WTC11 (cell line): ENCODE measurements around the gene KNDC1. TPM values are rescaled to one million over a fixed set of nuclear protein-coding genes. Genes with fewer than 3 reads are reported as not detected.

Experiments used
- ATAC-seq: fragments of 200-7000 bp; cut with Tn5 transposase; 2 replicates; pipeline ENCODE4 v1.10.0; 2021; ENCODE audit warnings: mild to moderate bottlenecking, moderate library complexity
- CTCF ChIA-PET: fragments of 300-600 bp; sonication (Branson Sonifier 250); formaldehyde crosslinking; loops from one replicate; lab custom pipeline; 2021; ENCODE audit warnings: antibody characterized with exemption; lab: Charles Lee
- POLR2A ChIA-PET: fragments of 350-600 bp; sonication (Branson Sonifier 250); formaldehyde crosslinking; loops from one replicate; lab custom pipeline; 2021; ENCODE audit warnings: antibody characterized with exemption; lab: Charles Lee
- DNase-seq: peaks from one replicate; pipeline ENCODE4 v3.0.0; 2021; ENCODE audit warnings: low spot score
- H3K27ac Mint-ChIP-seq: 2 replicates; pipeline ENCODE4 v1.8.0; 2021; ENCODE audit warnings: mixed read lengths
- H3K27me3 Mint-ChIP-seq: 2 replicates; pipeline ENCODE4 v1.8.0; 2021; ENCODE audit warnings: low read depth, mild to moderate bottlenecking, moderate library complexity, mixed read lengths
- H3K36me3 Mint-ChIP-seq: 2 replicates; pipeline ENCODE4 v1.8.0; 2021; ENCODE audit warnings: mixed read lengths
- H3K4me1 Mint-ChIP-seq: 2 replicates; pipeline ENCODE4 v1.8.0; 2022; ENCODE audit warnings: mixed read lengths
- H3K4me3 Mint-ChIP-seq: 2 replicates; pipeline ENCODE4 v1.8.0; 2021; ENCODE audit warnings: mild to moderate bottlenecking, moderate library complexity, mixed read lengths
- H3K9me3 Mint-ChIP-seq: 2 replicates; pipeline ENCODE4 v1.8.0; 2021; ENCODE audit warnings: mixed read lengths
- ATF1 ChIP-seq: sonication (generic); formaldehyde crosslinking; IDR thresholded peaks from 2 replicates; pipeline ENCODE4 v1.8.1; 2023; ENCODE audit warnings: mild to moderate bottlenecking, moderate library complexity, missing genetic modification reagents
- CBFB ChIP-seq: sonication (generic); formaldehyde crosslinking; IDR thresholded peaks from 2 replicates; pipeline ENCODE4 v1.8.1; 2022; ENCODE audit warnings: mild to moderate bottlenecking, low read depth, missing genetic modification reagents
- CREM ChIP-seq: sonication (generic); formaldehyde crosslinking; IDR thresholded peaks from 2 replicates; pipeline ENCODE4 v1.8.1; 2022; ENCODE audit warnings: mild to moderate bottlenecking, missing genetic modification reagents, moderate library complexity
- ELF4 ChIP-seq: sonication (generic); formaldehyde crosslinking; IDR thresholded peaks from 2 replicates; pipeline ENCODE4 v1.8.1; 2022; ENCODE audit warnings: low read depth, mild to moderate bottlenecking, moderate library complexity, missing genetic modification reagents
- GABPB1 ChIP-seq: sonication (generic); formaldehyde crosslinking; IDR thresholded peaks from 2 replicates; pipeline ENCODE4 v1.8.1; 2023; ENCODE audit warnings: mild to moderate bottlenecking, missing genetic modification reagents
- GTF2I ChIP-seq: fragments of 250-450 bp; sonication (Bioruptor Pico); conservative IDR thresholded peaks from 2 replicates; pipeline ENCODE4 v1.4.0; 2021; ENCODE audit warnings: mild to moderate bottlenecking
- HMGA2 ChIP-seq: fragments of 250-450 bp; sonication (Bioruptor Pico); IDR thresholded peaks from 2 replicates; pipeline ENCODE4 v1.4.0; 2021; ENCODE audit warnings: mild to moderate bottlenecking, moderate library complexity
- MXD4 ChIP-seq: fragments of 250-450 bp; sonication (Bioruptor Pico); IDR thresholded peaks from 2 replicates; pipeline ENCODE4 v1.8.0; 2021; ENCODE audit warnings: mild to moderate bottlenecking, moderate library complexity, borderline replicate concordance
- MYBL2 ChIP-seq: sonication (generic); formaldehyde crosslinking; IDR thresholded peaks from 2 replicates; pipeline ENCODE4 v1.8.1; 2023; ENCODE audit warnings: mild to moderate bottlenecking, moderate library complexity, missing genetic modification reagents
- NFATC4 ChIP-seq: fragments of 250-450 bp; sonication (Bioruptor Pico); IDR thresholded peaks from 2 replicates; pipeline ENCODE4 v1.9.0; 2021; ENCODE audit warnings: mild to moderate bottlenecking
- NFYB ChIP-seq: sonication (generic); formaldehyde crosslinking; conservative IDR thresholded peaks from 2 replicates; pipeline ENCODE4 v1.8.0; 2022; ENCODE audit warnings: low read depth, missing genetic modification reagents
- OVOL2 ChIP-seq: fragments of 250-450 bp; sonication (Bioruptor Pico); IDR thresholded peaks from 2 replicates; pipeline ENCODE4 v1.9.0; 2021; ENCODE audit warnings: mild to moderate bottlenecking, borderline replicate concordance
- RELA ChIP-seq: sonication (generic); formaldehyde crosslinking; IDR thresholded peaks from 2 replicates; pipeline ENCODE4 v1.8.1; 2022; ENCODE audit warnings: missing genetic modification reagents, mild to moderate bottlenecking, borderline replicate concordance
- RORB ChIP-seq: fragments of 250-450 bp; sonication (Bioruptor Pico); IDR thresholded peaks from 2 replicates; pipeline ENCODE4 v1.9.0; 2021; ENCODE audit warnings: mild to moderate bottlenecking
- SMAD3 ChIP-seq: sonication (generic); formaldehyde crosslinking; IDR thresholded peaks from 2 replicates; pipeline ENCODE4 v1.8.0; 2022; ENCODE audit warnings: missing genetic modification reagents, mild to moderate bottlenecking, borderline replicate concordance
- TEAD4 ChIP-seq: sonication (generic); formaldehyde crosslinking; IDR thresholded peaks from 2 replicates; pipeline ENCODE4 v1.8.0; 2022; ENCODE audit warnings: mild to moderate bottlenecking, missing genetic modification reagents
- ZBTB21 ChIP-seq: sonication (generic); formaldehyde crosslinking; IDR thresholded peaks from 2 replicates; pipeline ENCODE4 v1.8.1; 2023; ENCODE audit warnings: mild to moderate bottlenecking, missing genetic modification reagents, borderline replicate concordance
- ZNF121 ChIP-seq: sonication (generic); formaldehyde crosslinking; IDR thresholded peaks from 2 replicates; pipeline ENCODE4 v1.8.0; 2023; ENCODE audit warnings: missing genetic modification reagents
- ZNF396 ChIP-seq: fragments of 250-450 bp; sonication (Bioruptor Pico); IDR thresholded peaks from 2 replicates; pipeline ENCODE4 v1.8.0; 2021; ENCODE audit warnings: mild to moderate bottlenecking, moderate library complexity, borderline replicate concordance
- ZNF416 ChIP-seq: fragments of 250-450 bp; sonication (Bioruptor Pico); IDR thresholded peaks from 2 replicates; pipeline ENCODE4 v1.9.0; 2021; ENCODE audit warnings: mild to moderate bottlenecking, inconsistent platforms
- ZNF423 ChIP-seq: fragments of 250-450 bp; sonication (Bioruptor Pico); IDR thresholded peaks from 2 replicates; pipeline ENCODE4 v2.1.2; 2022; ENCODE audit warnings: mild to moderate bottlenecking, moderate library complexity
- total RNA-seq: library from RNA; stranded (reverse); gene quantifications from 3 replicates; pipeline ENCODE4 v1.2.3, GENCODE V29; 2021
- TF ChIP-seq, protein P1 (sequence below): sonication (generic); formaldehyde crosslinking; IDR thresholded peaks from 2 replicates; pipeline ENCODE4 v1.8.0; 2022; ENCODE audit warnings: mild to moderate bottlenecking, missing genetic modification reagents
- TF ChIP-seq, protein P2 (sequence below): sonication (generic); formaldehyde crosslinking; IDR thresholded peaks from 2 replicates; pipeline ENCODE4 v1.8.1; 2022; ENCODE audit warnings: low read depth, missing genetic modification reagents, borderline replicate concordance
- TF ChIP-seq, protein P3 (sequence below): sonication (generic); formaldehyde crosslinking; IDR thresholded peaks from 2 replicates; pipeline ENCODE4 v1.8.1; 2022; ENCODE audit warnings: low read depth, mild to moderate bottlenecking, moderate library complexity, missing genetic modification reagents, borderline replicate concordance
- TF ChIP-seq, protein P4 (sequence below): sonication (generic); formaldehyde crosslinking; IDR thresholded peaks from 2 replicates; pipeline ENCODE4 v1.8.1; 2023; ENCODE audit warnings: mild to moderate bottlenecking, missing genetic modification reagents
- TF ChIP-seq, protein P5 (sequence below): fragments of 250-450 bp; sonication (Bioruptor Pico); IDR thresholded peaks from 2 replicates; pipeline ENCODE4 v1.9.0; 2021; ENCODE audit warnings: moderate library complexity, mild to moderate bottlenecking, inconsistent platforms, borderline replicate concordance
- TF ChIP-seq, protein P6 (sequence below): sonication (generic); formaldehyde crosslinking; IDR thresholded peaks from 2 replicates; pipeline ENCODE4 v1.8.1; 2023; ENCODE audit warnings: mild to moderate bottlenecking, missing genetic modification reagents

KNDC1 gene
- total RNA-seq, 1 experiment from 2014 or later: 26.6 TPM

DNA sequence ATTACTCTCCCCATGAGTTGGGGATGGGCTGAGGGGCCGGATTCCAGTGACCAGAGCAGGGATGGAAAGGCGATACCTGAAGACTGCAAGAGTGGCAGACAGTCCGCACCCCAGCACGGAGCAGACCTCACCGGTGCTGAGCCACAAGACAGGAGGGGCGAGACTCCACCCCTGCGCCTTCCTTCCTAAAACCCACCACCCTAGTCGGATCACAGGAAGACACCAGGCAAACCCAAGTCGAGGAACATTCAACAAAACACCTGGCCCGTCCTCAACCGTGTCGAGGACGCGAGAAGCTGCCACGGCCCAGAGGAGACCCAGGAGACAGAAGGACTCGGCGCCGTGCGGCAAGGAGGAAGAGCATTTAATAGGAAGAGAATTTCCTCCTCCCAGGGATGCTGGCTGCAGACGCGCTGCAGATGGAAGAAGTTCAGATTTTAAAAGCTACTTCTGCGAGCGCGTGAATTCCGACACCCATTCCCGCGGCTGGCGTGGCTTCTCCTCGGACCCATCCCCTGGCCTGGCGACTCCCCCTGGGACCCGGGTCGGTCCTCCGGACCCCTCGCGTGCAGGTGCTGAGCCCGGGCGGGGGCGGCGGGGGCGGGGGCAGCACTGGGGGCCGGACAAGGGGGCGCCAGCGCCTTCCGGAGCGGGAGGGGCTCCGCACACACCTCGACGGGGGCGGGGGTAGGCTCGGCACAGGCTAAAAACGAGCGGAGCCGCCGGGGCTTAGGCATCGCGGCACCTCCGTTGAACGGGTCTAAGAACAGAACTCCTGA is 69.4 kb downstream of the KNDC1 start (continued):
- TF ChIP-seq, protein P1, sequence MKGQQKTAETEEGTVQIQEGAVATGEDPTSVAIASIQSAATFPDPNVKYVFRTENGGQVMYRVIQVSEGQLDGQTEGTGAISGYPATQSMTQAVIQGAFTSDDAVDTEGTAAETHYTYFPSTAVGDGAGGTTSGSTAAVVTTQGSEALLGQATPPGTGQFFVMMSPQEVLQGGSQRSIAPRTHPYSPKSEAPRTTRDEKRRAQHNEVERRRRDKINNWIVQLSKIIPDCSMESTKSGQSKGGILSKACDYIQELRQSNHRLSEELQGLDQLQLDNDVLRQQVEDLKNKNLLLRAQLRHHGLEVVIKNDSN (CRISPR knock-in tag): no peak
- TF ChIP-seq SMAD3 (CRISPR knock-in tag): peak; percentile 27; the same call in 1 of the 2 replicates
- peak; percentile 68; the same call in 1 of the 2 replicates for TF ChIP-seq MYBL2 (CRISPR knock-in tag)
- no peak for TF ChIP-seq ATF1 (CRISPR knock-in tag)
- no peak for TF ChIP-seq CBFB (CRISPR knock-in tag)
- no peak for TF ChIP-seq HMGA2 (CRISPR knock-in tag)
- TF ChIP-seq, protein P2, sequence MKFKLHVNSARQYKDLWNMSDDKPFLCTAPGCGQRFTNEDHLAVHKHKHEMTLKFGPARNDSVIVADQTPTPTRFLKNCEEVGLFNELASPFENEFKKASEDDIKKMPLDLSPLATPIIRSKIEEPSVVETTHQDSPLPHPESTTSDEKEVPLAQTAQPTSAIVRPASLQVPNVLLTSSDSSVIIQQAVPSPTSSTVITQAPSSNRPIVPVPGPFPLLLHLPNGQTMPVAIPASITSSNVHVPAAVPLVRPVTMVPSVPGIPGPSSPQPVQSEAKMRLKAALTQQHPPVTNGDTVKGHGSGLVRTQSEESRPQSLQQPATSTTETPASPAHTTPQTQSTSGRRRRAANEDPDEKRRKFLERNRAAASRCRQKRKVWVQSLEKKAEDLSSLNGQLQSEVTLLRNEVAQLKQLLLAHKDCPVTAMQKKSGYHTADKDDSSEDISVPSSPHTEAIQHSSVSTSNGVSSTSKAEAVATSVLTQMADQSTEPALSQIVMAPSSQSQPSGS (CRISPR knock-in tag): peak; percentile 18; the same call in 1 of the 2 replicates
- no peak for TF ChIP-seq MXD4
- no peak for TF ChIP-seq ZNF121 (CRISPR knock-in tag)
- no peak for TF ChIP-seq OVOL2 (CRISPR knock-in tag)
- TF ChIP-seq ZNF423 (CRISPR knock-in tag): no peak
- TF ChIP-seq, protein P3, sequence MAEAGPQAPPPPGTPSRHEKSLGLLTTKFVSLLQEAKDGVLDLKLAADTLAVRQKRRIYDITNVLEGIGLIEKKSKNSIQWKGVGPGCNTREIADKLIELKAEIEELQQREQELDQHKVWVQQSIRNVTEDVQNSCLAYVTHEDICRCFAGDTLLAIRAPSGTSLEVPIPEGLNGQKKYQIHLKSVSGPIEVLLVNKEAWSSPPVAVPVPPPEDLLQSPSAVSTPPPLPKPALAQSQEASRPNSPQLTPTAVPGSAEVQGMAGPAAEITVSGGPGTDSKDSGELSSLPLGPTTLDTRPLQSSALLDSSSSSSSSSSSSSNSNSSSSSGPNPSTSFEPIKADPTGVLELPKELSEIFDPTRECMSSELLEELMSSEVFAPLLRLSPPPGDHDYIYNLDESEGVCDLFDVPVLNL (CRISPR knock-in tag): no peak
- no peak for TF ChIP-seq RORB (CRISPR knock-in tag)
- TF ChIP-seq CREM: no peak
- no peak for TF ChIP-seq TEAD4 (CRISPR knock-in tag)
- TF ChIP-seq RELA: no peak
- TF ChIP-seq, protein P4, sequence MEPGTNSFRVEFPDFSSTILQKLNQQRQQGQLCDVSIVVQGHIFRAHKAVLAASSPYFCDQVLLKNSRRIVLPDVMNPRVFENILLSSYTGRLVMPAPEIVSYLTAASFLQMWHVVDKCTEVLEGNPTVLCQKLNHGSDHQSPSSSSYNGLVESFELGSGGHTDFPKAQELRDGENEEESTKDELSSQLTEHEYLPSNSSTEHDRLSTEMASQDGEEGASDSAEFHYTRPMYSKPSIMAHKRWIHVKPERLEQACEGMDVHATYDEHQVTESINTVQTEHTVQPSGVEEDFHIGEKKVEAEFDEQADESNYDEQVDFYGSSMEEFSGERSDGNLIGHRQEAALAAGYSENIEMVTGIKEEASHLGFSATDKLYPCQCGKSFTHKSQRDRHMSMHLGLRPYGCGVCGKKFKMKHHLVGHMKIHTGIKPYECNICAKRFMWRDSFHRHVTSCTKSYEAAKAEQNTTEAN: no peak
- no peak for TF ChIP-seq NFATC4 (CRISPR knock-in tag)
- TF ChIP-seq GABPB1 (CRISPR knock-in tag): no peak

DNA sequence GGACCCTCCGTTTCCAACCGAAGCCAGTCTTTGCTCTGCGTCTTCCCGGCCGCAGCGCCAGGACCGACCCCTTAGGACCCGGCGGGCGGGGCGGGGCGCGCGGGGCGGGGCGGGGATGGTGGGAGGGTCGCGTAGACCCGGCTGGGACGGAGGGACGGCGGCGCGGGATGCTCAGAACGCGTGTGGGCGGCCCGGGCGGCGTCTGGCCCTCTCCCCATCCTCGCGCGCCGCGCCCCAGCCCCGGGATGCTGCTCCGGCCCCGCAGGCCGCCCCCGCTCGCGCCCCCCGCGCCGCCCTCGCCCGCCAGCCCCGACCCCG is 70.0 kb downstream of the KNDC1 start, which contains the start of gene UTF1:
TSS of gene UTF1 (plus strand) at position 174 of the 318 bp plus-strand sequence. CDS start at position 246, 72 bp downstream.
- no peaks in the 10 kb centered on the region for H3K9me3 Mint-ChIP-seq
- H3K27ac Mint-ChIP-seq: peak within 1 kb of the TSS; percentile 86
- peaks cover 52% of the 10 kb centered on the region for H3K4me1 Mint-ChIP-seq
- H3K36me3 Mint-ChIP-seq: peaks cover 4% of the 10 kb centered on the region
- H3K4me3 Mint-ChIP-seq: peak within 1 kb of the TSS; percentile 80
- POLR2A ChIA-PET: no interaction called here
- TF ChIP-seq ELF4 (no peak), NFYB (CRISPR knock-in tag) (no peak), OVOL2 (CRISPR knock-in tag) (no peak), ZBTB21 (CRISPR knock-in tag) (no peak), ZNF416 (CRISPR knock-in tag) (no peak), SMAD3 (CRISPR knock-in tag) (no peak), ZNF396 (CRISPR knock-in tag) (no peak), GTF2I (CRISPR knock-in tag) (no peak)
- TF ChIP-seq, protein P5, sequence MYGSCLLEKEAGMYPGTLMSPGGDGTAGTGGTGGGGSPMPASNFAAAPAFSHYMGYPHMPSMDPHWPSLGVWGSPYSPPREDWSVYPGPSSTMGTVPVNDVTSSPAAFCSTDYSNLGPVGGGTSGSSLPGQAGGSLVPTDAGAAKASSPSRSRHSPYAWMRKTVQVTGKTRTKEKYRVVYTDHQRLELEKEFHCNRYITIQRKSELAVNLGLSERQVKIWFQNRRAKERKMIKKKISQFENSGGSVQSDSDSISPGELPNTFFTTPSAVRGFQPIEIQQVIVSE (CRISPR knock-in tag): no peak
- TF ChIP-seq, protein P6, sequence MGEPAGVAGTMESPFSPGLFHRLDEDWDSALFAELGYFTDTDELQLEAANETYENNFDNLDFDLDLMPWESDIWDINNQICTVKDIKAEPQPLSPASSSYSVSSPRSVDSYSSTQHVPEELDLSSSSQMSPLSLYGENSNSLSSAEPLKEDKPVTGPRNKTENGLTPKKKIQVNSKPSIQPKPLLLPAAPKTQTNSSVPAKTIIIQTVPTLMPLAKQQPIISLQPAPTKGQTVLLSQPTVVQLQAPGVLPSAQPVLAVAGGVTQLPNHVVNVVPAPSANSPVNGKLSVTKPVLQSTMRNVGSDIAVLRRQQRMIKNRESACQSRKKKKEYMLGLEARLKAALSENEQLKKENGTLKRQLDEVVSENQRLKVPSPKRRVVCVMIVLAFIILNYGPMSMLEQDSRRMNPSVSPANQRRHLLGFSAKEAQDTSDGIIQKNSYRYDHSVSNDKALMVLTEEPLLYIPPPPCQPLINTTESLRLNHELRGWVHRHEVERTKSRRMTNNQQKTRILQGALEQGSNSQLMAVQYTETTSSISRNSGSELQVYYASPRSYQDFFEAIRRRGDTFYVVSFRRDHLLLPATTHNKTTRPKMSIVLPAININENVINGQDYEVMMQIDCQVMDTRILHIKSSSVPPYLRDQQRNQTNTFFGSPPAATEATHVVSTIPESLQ (CRISPR knock-in tag): no peak
- TF ChIP-seq, all 79 proteins: peak for 0
- DNase-seq (peak; percentile 56), ATAC-seq (peak; percentile 25)
- H3K27me3 Mint-ChIP-seq: peaks cover 52% of the 10 kb centered on the region
- CTCF ChIA-PET: no interaction called here
